HG03103 (cell line): ENCODE data around the gene CCDC88A.
"Not testable (repeated sequence)": the region's sequence is repeated elsewhere in the genome, so short reads cannot be mapped to it uniquely, and the experiment has no call there.

Experiments
- ATAC-seq: cut with Tn5 transposase; IDR thresholded peaks from one replicate; pipeline ENCODE4 v1.9.1; 2021; ENCODE audit warnings: low read depth; ENCODE audit not compliant: unreplicated experiment

CCDC88A gene

GRCh38 chr2:55242617-55243016, 177.0 kb downstream of the CCDC88A start:
- no peak for ATAC-seq

- ATAC-seq, result not testable (repeated sequence)
These were observed 178.1 kb downstream of the CCDC88A start for GRCh38 chr2:55241582-55241981.

GRCh38 chr2:55239656-55240222, 179.9 kb downstream of the CCDC88A start:
- ATAC-seq, result no peak
